Panc1 (cell line): ENCODE measurements around the gene TPP1. TPM values are rescaled to one million over a fixed set of nuclear protein-coding genes. Genes with fewer than 3 reads are reported as not detected.

Source experiments
- ATAC-seq: fragments of 200-7000 bp; cut with Tn5 transposase; 2 replicates; pipeline ENCODE4 v1.9.1; 2020; ENCODE audit warnings: mild to moderate bottlenecking, moderate library complexity
- BruUV-seq: library from RNA; stranded (reverse); fragments of 400-500 nt; replicated peaks from 2 replicates; lab custom pipeline; 2021; lab: Mats Ljungman, UMichigan
- CTCF ChIA-PET: fragments of 300-600 bp; sonication (Branson Sonifier 250); formaldehyde crosslinking; loops from one replicate; lab custom pipeline; 2022; ENCODE audit warnings: antibody characterized with exemption; lab: Charles Lee
- POLR2A ChIA-PET: fragments of 300-600 bp; sonication (Branson Sonifier 250); formaldehyde crosslinking; loops from one replicate; lab custom pipeline; 2022; ENCODE audit warnings: antibody characterized with exemption; lab: Charles Lee
- DNase-seq: peaks from one replicate; pipeline ENCODE4 v3.0.0-alpha.2; 2010; ENCODE audit warnings: low read depth, low spot score
- H3K27ac ChIP-seq: 2 replicates; pipeline ENCODE4 v1.5.1; 2011; ENCODE audit warnings: mild to moderate bottlenecking, low read length, inconsistent platforms
- H3K27me3 ChIP-seq: fragments of 200-500 bp; sonication (Bioruptor generic); 2 replicates; pipeline ENCODE4 v1.6.0; 2014; ENCODE audit warnings: low read length, inconsistent platforms; ENCODE audit not compliant: control insufficient read depth, insufficient read depth
- H3K36me3 ChIP-seq: fragments of 200-500 bp; sonication (Bioruptor generic); 2 replicates; pipeline ENCODE4 v1.5.1; 2014; ENCODE audit warnings: inconsistent platforms, mild to moderate bottlenecking, low read length, moderate library complexity; ENCODE audit not compliant: control insufficient read depth, insufficient read depth
- H3K4me1 ChIP-seq: 2 replicates; pipeline ENCODE4 v1.5.1; 2011; ENCODE audit warnings: inconsistent platforms, mild to moderate bottlenecking, low read length, moderate library complexity; ENCODE audit not compliant: control insufficient read depth, insufficient read depth
- H3K4me3 ChIP-seq, 2 experiments: 2 replicates each; pipeline ENCODE4 v1.5.1; 2011 to 2012; ENCODE audit warnings: low read depth in 2 of 2, low read length in 2 of 2, mild to moderate bottlenecking in 2 of 2, inconsistent platforms in 1 of 2, moderate library complexity in 1 of 2
- H3K9me3 ChIP-seq: fragments of 200-500 bp; sonication (Bioruptor generic); 2 replicates; pipeline ENCODE4 v1.5.1; 2014; ENCODE audit warnings: low read depth, mild to moderate bottlenecking, inconsistent platforms, low read length, moderate library complexity; ENCODE audit not compliant: control insufficient read depth, insufficient read depth
- POLR2AphosphoS5 ChIP-seq: IDR thresholded peaks from 2 replicates; pipeline ENCODE4 v1.6.1; 2012; ENCODE audit warnings: mild to moderate bottlenecking, low read depth, low read length, moderate library complexity
- REST ChIP-seq, 2 experiments: IDR thresholded peaks; 2 replicates each; pipeline ENCODE4 v1.6.1; 2011 to 2012; ENCODE audit warnings: low read depth in 2 of 2, control low read depth in 1 of 2, low read length in 1 of 2, mild to moderate bottlenecking in 1 of 2, moderate library complexity in 1 of 2; ENCODE audit not compliant: insufficient read depth in 1 of 2
- SIN3A ChIP-seq: IDR thresholded peaks from 2 replicates; pipeline ENCODE4 v1.6.1; 2012; ENCODE audit warnings: low read depth, mild to moderate bottlenecking, low read length, moderate library complexity, borderline replicate concordance; ENCODE audit not compliant: insufficient read depth
- TCF7L2 ChIP-seq: IDR thresholded peaks from 2 replicates; pipeline ENCODE4 v1.6.1; 2011; ENCODE audit warnings: mild to moderate bottlenecking, low read depth, low read length, inconsistent platforms
- in situ Hi-C: cut with HindIII; loops from 2 replicates; pipeline ENCODE4 v1.10.0; 2016; ENCODE audit warnings: low sequenced_read_pairs, low pct_unique_long_range_greater_than_20kb
- intact Hi-C: fragments of 100-400 bp; cut with micrococcal nuclease; formaldehyde crosslinking; loops from one replicate; pipeline ENCODE4 v1.10.0; 2022; ENCODE audit not compliant: unreplicated experiment
- total RNA-seq: library from RNA; stranded (reverse); gene quantifications from one replicate; pipeline ENCODE4 v1.2.1, GENCODE V29; 2021; ENCODE audit not compliant: unreplicated experiment
- TF ChIP-seq, protein P1 (sequence below): fragments of 450-650 bp; IDR thresholded peaks from 2 replicates; pipeline ENCODE4 v1.5.1; 2017; ENCODE audit warnings: mild to moderate bottlenecking

Gene TPP1
- total RNA-seq, 1 experiment from 2014 or later = 200 TPM

DNA sequence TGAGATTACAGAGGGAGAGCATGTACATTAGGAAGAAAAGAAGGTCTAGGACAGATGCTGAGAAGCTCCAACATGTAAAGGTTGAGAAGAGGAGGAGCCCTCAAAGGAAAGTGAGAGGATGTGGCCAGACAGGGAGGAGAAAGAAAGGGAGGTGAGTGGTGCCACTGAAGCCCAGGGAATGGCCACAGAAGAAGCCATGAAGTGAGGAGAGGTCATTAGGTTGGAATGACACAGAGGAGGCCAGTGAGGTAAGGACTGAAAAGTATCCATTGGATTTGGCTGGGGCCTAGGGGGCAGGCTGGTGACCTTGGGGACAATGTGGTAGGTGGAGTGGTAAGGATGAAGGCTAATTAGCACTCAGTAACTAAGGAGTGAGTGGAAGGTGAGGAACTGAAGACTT, 39.4 kb upstream of the TPP1 start:
- Histone ChIP-seq H3K9me3 (no peaks in the 10 kb centered on the region), H3K27ac (no peak overlapping the region), H3K4me3 (no peak overlapping the region), H3K4me1 (no peaks in the 10 kb centered on the region), H3K27me3 (peaks cover 46% of the 10 kb centered on the region), H3K36me3 (no peaks in the 10 kb centered on the region; the same call in 1 of the 2 replicates)
- TF ChIP-seq SIN3A = no peak
- intact Hi-C loops (no loop called here), in situ Hi-C loops (no loop called here)
- BruUV-seq = no TSS peak
- ChIA-PET CTCF (interaction anchor here (0.7 to 0.8 kb wide), 2 partner anchors 9 to 11 kb away, joined by 3 read pairs; no protein-coding TSS in a partner anchor), POLR2A (no interaction called here)
- ATAC-seq (no peak), DNase-seq (no peak)

DNA sequence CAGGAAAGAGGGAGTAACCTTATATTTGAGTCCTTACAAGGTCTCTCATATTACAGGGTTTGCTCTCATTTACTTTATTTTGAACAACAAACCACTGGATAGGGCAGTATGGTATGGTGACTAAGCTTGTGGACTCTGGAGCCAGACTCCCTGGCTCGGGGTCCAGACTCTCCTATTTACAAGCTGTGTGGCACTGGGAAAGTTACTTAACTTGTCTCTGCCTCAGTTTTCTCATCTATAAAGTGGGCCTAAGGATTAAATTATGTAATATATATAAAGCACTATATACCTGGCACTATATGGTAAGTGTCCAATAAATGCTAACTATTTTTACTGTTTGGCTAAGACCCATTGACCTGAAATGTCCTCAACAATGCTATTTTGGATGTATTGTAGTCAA, 38.1 kb upstream of the TPP1 start:
- no peak for ATAC-seq
- Histone ChIP-seq H3K4me1 (no peaks in the 10 kb centered on the region), H3K36me3 (no peaks in the 10 kb centered on the region; the same call in 1 of the 2 replicates), H3K27me3 (peaks cover 53% of the 10 kb centered on the region), H3K27ac (no peak overlapping the region), H3K4me3 (no peak overlapping the region), H3K9me3 (no peaks in the 10 kb centered on the region)
- CTCF ChIA-PET = no interaction called here
- DNase-seq = no peak
- intact Hi-C loops = no loop called here
- TF ChIP-seq SIN3A = no peak
- TF ChIP-seq, protein P1, sequence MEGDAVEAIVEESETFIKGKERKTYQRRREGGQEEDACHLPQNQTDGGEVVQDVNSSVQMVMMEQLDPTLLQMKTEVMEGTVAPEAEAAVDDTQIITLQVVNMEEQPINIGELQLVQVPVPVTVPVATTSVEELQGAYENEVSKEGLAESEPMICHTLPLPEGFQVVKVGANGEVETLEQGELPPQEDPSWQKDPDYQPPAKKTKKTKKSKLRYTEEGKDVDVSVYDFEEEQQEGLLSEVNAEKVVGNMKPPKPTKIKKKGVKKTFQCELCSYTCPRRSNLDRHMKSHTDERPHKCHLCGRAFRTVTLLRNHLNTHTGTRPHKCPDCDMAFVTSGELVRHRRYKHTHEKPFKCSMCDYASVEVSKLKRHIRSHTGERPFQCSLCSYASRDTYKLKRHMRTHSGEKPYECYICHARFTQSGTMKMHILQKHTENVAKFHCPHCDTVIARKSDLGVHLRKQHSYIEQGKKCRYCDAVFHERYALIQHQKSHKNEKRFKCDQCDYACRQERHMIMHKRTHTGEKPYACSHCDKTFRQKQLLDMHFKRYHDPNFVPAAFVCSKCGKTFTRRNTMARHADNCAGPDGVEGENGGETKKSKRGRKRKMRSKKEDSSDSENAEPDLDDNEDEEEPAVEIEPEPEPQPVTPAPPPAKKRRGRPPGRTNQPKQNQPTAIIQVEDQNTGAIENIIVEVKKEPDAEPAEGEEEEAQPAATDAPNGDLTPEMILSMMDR = no peak
- no peak for TF ChIP-seq POLR2AphosphoS5
- no peak for TF ChIP-seq TCF7L2
- no peak for TF ChIP-seq REST (IDR thresholded peaks at IDR 0.05; ENCODE audit: insufficient read depth in 1 of 2, low read depth in 2 of 2, low read length in 1 of 2)
- POLR2A ChIA-PET = no interaction called here
- in situ Hi-C loops = no loop called here
- no TSS peak for BruUV-seq

GRCh38 chr11:6656936-6657335, 37.7 kb upstream of the TPP1 start:
- H3K27me3 ChIP-seq = peaks cover 58% of the 10 kb centered on the region
- no peak for TF ChIP-seq SIN3A
- TF ChIP-seq REST (IDR thresholded peaks at IDR 0.05; ENCODE audit: insufficient read depth in 1 of 2, low read depth in 2 of 2, low read length in 1 of 2) = no peak
- TF ChIP-seq, protein P1 = no peak
- TF ChIP-seq POLR2AphosphoS5 = no peak
- TF ChIP-seq TCF7L2 = no peak
- H3K9me3 ChIP-seq = no peaks in the 10 kb centered on the region
- in situ Hi-C loops = no loop called here
- intact Hi-C loops = no loop called here
- CTCF ChIA-PET = no interaction called here
- no TSS peak for BruUV-seq
- DNase-seq (no peak), ATAC-seq (no peak)
- H3K27ac ChIP-seq = no peak overlapping the region
- no peaks in the 10 kb centered on the region; the same call in 1 of the 2 replicates for H3K36me3 ChIP-seq
- H3K4me3 ChIP-seq = no peak overlapping the region
- no peaks in the 10 kb centered on the region for H3K4me1 ChIP-seq
- POLR2A ChIA-PET = no interaction called here
